CD14-positive monocyte (primary cell): ENCODE data around the gene CYB561D2. TPM values are rescaled to one million over a fixed set of nuclear protein-coding genes. Genes with fewer than 3 reads are reported as not detected.

ENCODE experiments used
- DNase-seq, 3 donors: peaks; one replicate each; pipeline ENCODE4 v3.0.0-alpha.2; 2011 to 2022
- H2AFZ ChIP-seq: 2 replicates; pipeline ENCODE4 v1.6.0; 2012; ENCODE audit warnings: mild to moderate bottlenecking, low read depth, low read length, inconsistent platforms; ENCODE audit not compliant: insufficient read depth, poor library complexity, severe bottlenecking
- H3K27ac ChIP-seq, 2 donors: 1 replicate in 1 of 2; 2 replicates in 1 of 2; pipeline ENCODE4 v1.5.1; 2012 to 2013; ENCODE audit warnings: low read length in 2 of 2, control low read depth in 1 of 2, inconsistent platforms in 1 of 2, low read depth in 1 of 2, mild to moderate bottlenecking in 1 of 2
- H3K27me3 ChIP-seq, 2 donors: one replicate each; pipeline versions ENCODE4 v1.6.0 to v1.6.1; 2011 to 2013; ENCODE audit warnings: low read length in 2 of 2; ENCODE audit not compliant: control insufficient read depth in 2 of 2, insufficient read depth in 2 of 2
- H3K36me3 ChIP-seq, 2 donors: replicated peaks in 1 of 2; 1 replicate in 1 of 2; 2 replicates in 1 of 2; pipeline versions ENCODE4 v1.5.1 to v1.6.1; 2012 to 2013; ENCODE audit warnings: low read length in 2 of 2, control low read depth in 1 of 2, inconsistent platforms in 1 of 2, mild to moderate bottlenecking in 1 of 2; ENCODE audit not compliant: insufficient read depth in 2 of 2, control insufficient read depth in 1 of 2
- H3K4me1 ChIP-seq, 2 donors: 1 replicate in 1 of 2; 2 replicates in 1 of 2; pipeline versions ENCODE4 v1.5.1 to v1.6.1; 2012 to 2013; ENCODE audit warnings: low read length in 2 of 2, control low read depth in 1 of 2, inconsistent platforms in 1 of 2, mild to moderate bottlenecking in 1 of 2, moderate library complexity in 1 of 2; ENCODE audit not compliant: insufficient read depth in 2 of 2, control insufficient read depth in 1 of 2
- H3K4me2 ChIP-seq: replicated peaks from 2 replicates; pipeline ENCODE3; 2012; ENCODE audit warnings: low read length, moderate library complexity, mild to moderate bottlenecking; ENCODE audit not compliant: poor library complexity, severe bottlenecking; ENCODE audit errors: extremely low read depth
- H3K4me3 ChIP-seq, 3 experiments: fragments of 200-600 bp in 1 of 3; sonication (generic) in 1 of 3; replicated peaks in 1 of 3; 1 replicate in 2 of 3; 2 replicates in 1 of 3; pipeline ENCODE4 v1.5.1; 2011 to 2013; ENCODE audit warnings: low read length in 3 of 3, mild to moderate bottlenecking in 3 of 3, control low read depth in 2 of 3, low read depth in 2 of 3, inconsistent platforms in 1 of 3, moderate library complexity in 1 of 3
- H3K79me2 ChIP-seq: 2 replicates; pipeline ENCODE4 v1.6.0; 2012; ENCODE audit warnings: mild to moderate bottlenecking, control low read depth, inconsistent platforms, low read length, moderate library complexity; ENCODE audit not compliant: insufficient read depth
- H3K9ac ChIP-seq: 2 replicates; pipeline ENCODE4 v1.6.0; 2017; ENCODE audit warnings: low read length, mild to moderate bottlenecking; ENCODE audit not compliant: insufficient read depth, poor library complexity, severe bottlenecking
- H3K9me3 ChIP-seq, 2 donors: replicated peaks in 1 of 2; 1 replicate in 1 of 2; 2 replicates in 1 of 2; pipeline versions ENCODE4 v1.5.1 to v1.6.1; 2012 to 2013; ENCODE audit warnings: low read length in 2 of 2, control low read depth in 1 of 2; ENCODE audit not compliant: control insufficient read depth in 1 of 2, insufficient read depth in 1 of 2
- H4K20me1 ChIP-seq: 2 replicates; pipeline ENCODE4 v1.6.0; 2012; ENCODE audit warnings: mild to moderate bottlenecking, low read length, control low read depth, moderate library complexity; ENCODE audit not compliant: insufficient read depth
- H3K27ac Mint-ChIP-seq, 7 donors: one replicate each; pipeline ENCODE4 v1.8.0; 2020; ENCODE audit warnings: mild to moderate bottlenecking in 7 of 7, mixed read lengths in 7 of 7, moderate library complexity in 6 of 7, inconsistent platforms in 2 of 7
- H3K27me3 Mint-ChIP-seq, 3 donors: one replicate each; pipeline ENCODE4 v1.8.0; 2021 to 2022; ENCODE audit warnings: low read depth in 3 of 3, mild to moderate bottlenecking in 3 of 3, mixed read lengths in 3 of 3, moderate library complexity in 3 of 3, inconsistent platforms in 1 of 3
- H3K36me3 Mint-ChIP-seq, 2 donors: one replicate each; pipeline ENCODE4 v1.8.0; 2020; ENCODE audit warnings: mixed read lengths in 2 of 2, inconsistent platforms in 1 of 2, mild to moderate bottlenecking in 1 of 2
- H3K4me1 Mint-ChIP-seq: one replicate; pipeline ENCODE4 v1.8.0; 2020; ENCODE audit warnings: mild to moderate bottlenecking, mixed read lengths
- H3K4me3 Mint-ChIP-seq, 2 donors: one replicate each; pipeline ENCODE4 v1.8.0; 2020; ENCODE audit warnings: mild to moderate bottlenecking in 2 of 2, mixed read lengths in 2 of 2, moderate library complexity in 1 of 2
- H3K9me3 Mint-ChIP-seq, 7 donors: one replicate each; pipeline ENCODE4 v1.8.0; 2020 to 2022; ENCODE audit warnings: mixed read lengths in 7 of 7, mild to moderate bottlenecking in 6 of 7, moderate library complexity in 6 of 7, inconsistent platforms in 2 of 7
- WGBS: methylation state at CpG from one replicate; pipeline ENCODE4 v1.1.5; 2013; ENCODE audit warnings: missing lambda C conversion rate; ENCODE audit not compliant: insufficient coverage; 5-methylcytosine and 5-hydroxymethylcytosine counted together
- intact Hi-C, 2 donors: fragments of 100-400 bp; cut with micrococcal nuclease; formaldehyde crosslinking; loops; one replicate each; pipeline versions ENCODE4 v1.15.0 to v1.15.1; 2023
- polyA plus RNA-seq, 3 donors: library from polyadenylated mRNA; depleted of rRNA in 1 of 3; unstranded in 2 of 3; stranded (reverse) in 1 of 3; fragments of 300-500 nt in 2 of 3; fragments of >200 nt in 1 of 3; fragmentation: Illumina TruSeq in 2 of 3; gene quantifications; 1 replicate in 2 of 3; 2 replicates in 1 of 3; pipeline ENCODE4 v1.2.3, GENCODE V29; 2012 to 2021
- TF ChIP-seq, protein P1 (sequence below): fragments of 200-600 bp; IDR thresholded peaks from one replicate; pipeline ENCODE4 v1.8.0; 2022; ENCODE audit warnings: antibody characterized with exemption, mild to moderate bottlenecking

The CYB561D2 gene
- polyA plus RNA-seq, 3 donors: 78.9 to 94.0 (median 82.5) TPM

DNA sequence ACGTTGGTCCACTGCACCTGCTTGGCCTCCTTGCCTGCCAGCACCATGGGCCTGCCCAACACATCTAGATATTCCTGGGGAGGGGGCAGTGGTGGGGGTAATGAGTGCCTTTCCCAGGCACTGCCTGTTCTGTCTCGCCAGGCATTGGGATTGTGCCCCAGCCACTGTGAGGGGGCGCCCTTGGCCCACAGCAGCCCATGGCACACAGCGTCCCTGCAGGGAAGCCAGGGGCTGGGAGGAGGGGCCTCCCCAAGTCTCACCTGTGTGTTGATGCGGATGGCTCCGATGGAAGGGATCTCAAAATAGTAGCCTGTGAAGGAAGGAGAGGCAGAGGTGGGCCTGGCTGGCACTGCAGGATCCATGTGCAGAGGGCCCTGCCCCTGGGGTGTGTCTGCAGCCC lies 27.4 kb downstream of the CYB561D2 start:
- no peak overlapping the region for H3K9ac ChIP-seq
- H4K20me1 ChIP-seq: no peaks in the 10 kb centered on the region
- no peak overlapping the region for H3K4me3 ChIP-seq
- H3K27me3 ChIP-seq: no peaks in the 10 kb centered on the region
- Mint-ChIP-seq H3K4me1 (no peaks in the 10 kb centered on the region), H3K36me3 (no peaks in the 10 kb centered on the region), H3K27me3 (peaks cover 0 to 4% (median 0%) of the 10 kb centered on the region in 3 donors), H3K9me3 (no peaks in the 10 kb centered on the region), H3K4me3 (no peak overlapping the region), H3K27ac (no peak overlapping the region)
- TF ChIP-seq, protein P1, sequence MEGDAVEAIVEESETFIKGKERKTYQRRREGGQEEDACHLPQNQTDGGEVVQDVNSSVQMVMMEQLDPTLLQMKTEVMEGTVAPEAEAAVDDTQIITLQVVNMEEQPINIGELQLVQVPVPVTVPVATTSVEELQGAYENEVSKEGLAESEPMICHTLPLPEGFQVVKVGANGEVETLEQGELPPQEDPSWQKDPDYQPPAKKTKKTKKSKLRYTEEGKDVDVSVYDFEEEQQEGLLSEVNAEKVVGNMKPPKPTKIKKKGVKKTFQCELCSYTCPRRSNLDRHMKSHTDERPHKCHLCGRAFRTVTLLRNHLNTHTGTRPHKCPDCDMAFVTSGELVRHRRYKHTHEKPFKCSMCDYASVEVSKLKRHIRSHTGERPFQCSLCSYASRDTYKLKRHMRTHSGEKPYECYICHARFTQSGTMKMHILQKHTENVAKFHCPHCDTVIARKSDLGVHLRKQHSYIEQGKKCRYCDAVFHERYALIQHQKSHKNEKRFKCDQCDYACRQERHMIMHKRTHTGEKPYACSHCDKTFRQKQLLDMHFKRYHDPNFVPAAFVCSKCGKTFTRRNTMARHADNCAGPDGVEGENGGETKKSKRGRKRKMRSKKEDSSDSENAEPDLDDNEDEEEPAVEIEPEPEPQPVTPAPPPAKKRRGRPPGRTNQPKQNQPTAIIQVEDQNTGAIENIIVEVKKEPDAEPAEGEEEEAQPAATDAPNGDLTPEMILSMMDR: no peak
- WGBS: 80% methylated on average over 2 of the region's 6 CpGs
- no peaks in the 10 kb centered on the region for H3K79me2 ChIP-seq
- H3K4me1 ChIP-seq: no peaks in the 10 kb centered on the region
- no peaks in the 10 kb centered on the region for H3K9me3 ChIP-seq
- intact Hi-C loops: no loop called here
- DNase-seq: no peak
- H3K4me2 ChIP-seq: no peak overlapping the region
- no peak overlapping the region for H3K27ac ChIP-seq
- H3K36me3 ChIP-seq: no peaks in the 10 kb centered on the region
- no peak overlapping the region for H2AFZ ChIP-seq

DNA sequence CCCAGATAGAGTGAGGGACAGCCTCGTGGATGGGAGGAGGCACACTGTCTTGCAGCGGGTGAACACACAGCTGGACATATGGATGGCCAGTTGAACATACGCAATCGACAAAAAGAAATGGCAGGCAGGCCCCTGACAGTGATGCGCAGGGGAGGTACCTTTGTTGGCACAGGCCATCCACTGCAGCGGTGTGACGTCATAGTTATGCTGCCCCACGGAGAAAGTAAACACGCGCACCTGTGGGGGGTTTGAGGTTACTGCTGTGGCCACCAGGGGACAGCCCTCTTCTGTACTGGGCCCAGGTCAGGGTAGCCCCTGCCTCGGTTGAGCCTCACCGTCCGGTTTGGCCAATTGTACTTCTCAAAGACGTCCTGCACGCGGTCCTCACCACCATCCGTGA lies 28.1 kb downstream of the CYB561D2 start:
- no peaks in the 10 kb centered on the region for H3K4me1 Mint-ChIP-seq
- WGBS: 95% methylated on average over 13 of the region's 17 CpGs
- Histone ChIP-seq H3K9ac (no peak overlapping the region), H3K79me2 (no peaks in the 10 kb centered on the region), H3K27ac (no peak overlapping the region), H3K36me3 (no peaks in the 10 kb centered on the region), H3K9me3 (no peaks in the 10 kb centered on the region), H3K27me3 (no peaks in the 10 kb centered on the region), H2AFZ (no peak overlapping the region), H3K4me2 (no peak overlapping the region), H4K20me1 (no peaks in the 10 kb centered on the region), H3K4me3 (no peak overlapping the region), H3K4me1 (no peaks in the 10 kb centered on the region)
- no peak for DNase-seq
- H3K27me3 Mint-ChIP-seq: peaks cover 0 to 4% (median 0%) of the 10 kb centered on the region in 3 donors
- TF ChIP-seq, protein P1: no peak
- H3K36me3 Mint-ChIP-seq: no peaks in the 10 kb centered on the region
- H3K9me3 Mint-ChIP-seq: no peaks in the 10 kb centered on the region
- no peak overlapping the region for H3K4me3 Mint-ChIP-seq
- intact Hi-C loops: no loop called here
- no peak overlapping the region for H3K27ac Mint-ChIP-seq
